K562 (cell line): Measurements from ENCODE around the gene OR4D9. TPM values are rescaled to one million over a fixed set of nuclear protein-coding genes. Genes with fewer than 3 reads are reported as not detected.

Experiments used
- ATF1 ChIP-seq, 2 experiments: fragments of 450-650 bp in 1 of 2; IDR thresholded peaks; 2 replicates each; pipeline ENCODE4 v1.6.1; 2016; ENCODE audit warnings: missing compliant biosample characterization in 1 of 2, missing genetic modification characterization in 1 of 2
- CBX1 ChIP-seq: sonication (generic); IDR thresholded peaks from 2 replicates; pipeline ENCODE4 v1.6.1; 2016; ENCODE audit warnings: antibody characterized with exemption, low read depth, mild to moderate bottlenecking
- CC2D1A ChIP-seq: fragments of 450-650 bp; IDR thresholded peaks from 2 replicates; pipeline ENCODE4 v1.6.1; 2017; ENCODE audit warnings: mild to moderate bottlenecking
- CXXC5 ChIP-seq: fragments of 250-450 bp; sonication (Bioruptor Pico); IDR thresholded peaks from 2 replicates; pipeline ENCODE4 v1.8.0; 2022; ENCODE audit warnings: inconsistent platforms, mild to moderate bottlenecking, moderate library complexity
- ETV1 ChIP-seq: fragments of 450-650 bp; conservative IDR thresholded peaks from 2 replicates; pipeline ENCODE4 v1.6.1; 2016; ENCODE audit warnings: missing genetic modification characterization, control low read depth, low read depth, missing compliant biosample characterization
- HDAC1 ChIP-seq, 2 experiments: fragments of 450-650 bp; IDR thresholded peaks; 2 replicates each; pipeline ENCODE4 v1.6.1; 2016 to 2017; ENCODE audit warnings: inconsistent platforms in 1 of 2, mild to moderate bottlenecking in 1 of 2, moderate library complexity in 1 of 2
- IRF2 ChIP-seq: sonication (generic); formaldehyde crosslinking; IDR thresholded peaks from 2 replicates; pipeline ENCODE4 v1.8.1; 2022; ENCODE audit warnings: mild to moderate bottlenecking, missing genetic modification reagents
- NCOA1 ChIP-seq: fragments of 450-650 bp; IDR thresholded peaks from 2 replicates; pipeline ENCODE4 v1.6.1; 2016; ENCODE audit warnings: low read depth
- NFE2L1 ChIP-seq: fragments of 450-650 bp; IDR thresholded peaks from 2 replicates; pipeline ENCODE4 v1.6.1; 2016; ENCODE audit warnings: missing genetic modification characterization, low read depth, mild to moderate bottlenecking, missing compliant biosample characterization, moderate library complexity, borderline replicate concordance
- STAG1 ChIP-seq: sonication (generic); formaldehyde crosslinking; IDR thresholded peaks from 2 replicates; pipeline ENCODE4 v1.5.0; 2020; ENCODE audit warnings: missing genetic modification reagents, borderline replicate concordance
- TCF7 ChIP-seq: sonication (generic); IDR thresholded peaks from 2 replicates; pipeline ENCODE4 v1.6.1; 2016; ENCODE audit warnings: antibody characterized with exemption, borderline replicate concordance
- U2AF1 ChIP-seq: fragments of 200-400 bp; formaldehyde crosslinking; optimal IDR thresholded peaks from 2 replicates; pipeline ENCODE3; 2017; ENCODE audit warnings: mild to moderate bottlenecking, low read depth, low read length, moderate library complexity
- ZFX ChIP-seq: sonication (generic); formaldehyde crosslinking; IDR thresholded peaks from 2 replicates; pipeline ENCODE4 v1.8.0; 2022; ENCODE audit warnings: mild to moderate bottlenecking, missing genetic modification reagents, moderate library complexity
- ZNF764 ChIP-seq: fragments of 250-450 bp; sonication (Bioruptor Pico); IDR thresholded peaks from 2 replicates; pipeline ENCODE4 v1.4.0; 2020; ENCODE audit warnings: low read depth, mild to moderate bottlenecking, moderate library complexity
- polyA plus RNA-seq, 8 experiments: library from polyadenylated mRNA; depleted of rRNA in 4 of 8; stranded (reverse) in 5 of 8; unstranded in 3 of 8; fragments of >200 nt; fragmentation: Nextera tagmentation in 2 of 8; fragmentation: Illumina TruSeq in 1 of 8; extraction: Ambion mirVana in 2 of 8; extraction: Trizol in 1 of 8; gene quantifications; 2 replicates each; pipeline versions ENCODE4 v1.2.1 to v1.2.3, GENCODE V29; 2011 to 2014; ENCODE audit warnings: inconsistent platforms in 1 of 8, missing spikeins in 1 of 8
- total RNA-seq, 7 experiments: library from RNA; depleted of rRNA in 6 of 7; stranded (reverse); fragments of >200 nt in 6 of 7; fragmentation: Illumina TruSeq in 2 of 7; extraction: Trizol in 2 of 7; gene quantifications; 2 replicates each; pipeline versions ENCODE4 v1.2.1 to v1.2.3, GENCODE V29; 2011 to 2021; ENCODE audit warnings: low replicate concordance in 1 of 7
- TF ChIP-seq, protein P1 (sequence below): fragments of 450-650 bp; IDR thresholded peaks from 2 replicates; pipeline ENCODE4 v1.6.1; 2016; ENCODE audit warnings: mild to moderate bottlenecking
- TF ChIP-seq, protein P2 (sequence below): fragments of 450-650 bp; IDR thresholded peaks from 2 replicates; pipeline ENCODE4 v1.6.1; 2016; ENCODE audit warnings: low read depth
- TF ChIP-seq, protein P3 (sequence below), 2 experiments: fragments of 450-650 bp; IDR thresholded peaks; 2 replicates each; pipeline ENCODE4 v1.6.1; 2016

OR4D9 gene
- total and polyA plus RNA-seq, 9 of the 15 experiments (the other 6 are each of a cell fraction or from before 2014, with no cell fraction given) = not detected

DNA sequence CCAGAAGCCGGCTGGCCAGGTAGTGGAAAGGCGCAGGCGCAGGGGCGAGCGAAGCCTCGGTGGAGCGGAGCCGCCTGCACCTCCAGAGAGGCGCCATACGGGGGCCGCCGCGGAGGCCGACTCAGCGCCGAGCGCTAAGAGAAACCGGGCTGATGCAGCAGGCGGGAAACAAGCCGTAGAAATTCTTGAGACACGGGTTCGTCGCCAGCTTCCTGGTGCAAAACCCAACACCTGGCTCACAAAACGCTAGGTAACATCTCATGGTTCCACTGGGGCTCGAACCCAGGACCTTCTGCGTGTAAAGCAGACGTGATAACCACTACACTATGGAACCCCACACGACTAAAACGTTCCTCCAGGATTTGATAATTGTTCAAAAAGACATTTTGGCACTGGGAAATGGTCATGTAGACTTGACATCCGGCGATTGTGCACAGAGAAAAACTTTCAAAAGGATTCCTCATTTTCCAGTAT, 39.1 kb downstream of the OR4D9 start (continued):
- TF ChIP-seq, protein P1, sequence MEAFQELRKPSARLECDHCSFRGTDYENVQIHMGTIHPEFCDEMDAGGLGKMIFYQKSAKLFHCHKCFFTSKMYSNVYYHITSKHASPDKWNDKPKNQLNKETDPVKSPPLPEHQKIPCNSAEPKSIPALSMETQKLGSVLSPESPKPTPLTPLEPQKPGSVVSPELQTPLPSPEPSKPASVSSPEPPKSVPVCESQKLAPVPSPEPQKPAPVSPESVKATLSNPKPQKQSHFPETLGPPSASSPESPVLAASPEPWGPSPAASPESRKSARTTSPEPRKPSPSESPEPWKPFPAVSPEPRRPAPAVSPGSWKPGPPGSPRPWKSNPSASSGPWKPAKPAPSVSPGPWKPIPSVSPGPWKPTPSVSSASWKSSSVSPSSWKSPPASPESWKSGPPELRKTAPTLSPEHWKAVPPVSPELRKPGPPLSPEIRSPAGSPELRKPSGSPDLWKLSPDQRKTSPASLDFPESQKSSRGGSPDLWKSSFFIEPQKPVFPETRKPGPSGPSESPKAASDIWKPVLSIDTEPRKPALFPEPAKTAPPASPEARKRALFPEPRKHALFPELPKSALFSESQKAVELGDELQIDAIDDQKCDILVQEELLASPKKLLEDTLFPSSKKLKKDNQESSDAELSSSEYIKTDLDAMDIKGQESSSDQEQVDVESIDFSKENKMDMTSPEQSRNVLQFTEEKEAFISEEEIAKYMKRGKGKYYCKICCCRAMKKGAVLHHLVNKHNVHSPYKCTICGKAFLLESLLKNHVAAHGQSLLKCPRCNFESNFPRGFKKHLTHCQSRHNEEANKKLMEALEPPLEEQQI = peak; percentile 83
- TF ChIP-seq, protein P2, sequence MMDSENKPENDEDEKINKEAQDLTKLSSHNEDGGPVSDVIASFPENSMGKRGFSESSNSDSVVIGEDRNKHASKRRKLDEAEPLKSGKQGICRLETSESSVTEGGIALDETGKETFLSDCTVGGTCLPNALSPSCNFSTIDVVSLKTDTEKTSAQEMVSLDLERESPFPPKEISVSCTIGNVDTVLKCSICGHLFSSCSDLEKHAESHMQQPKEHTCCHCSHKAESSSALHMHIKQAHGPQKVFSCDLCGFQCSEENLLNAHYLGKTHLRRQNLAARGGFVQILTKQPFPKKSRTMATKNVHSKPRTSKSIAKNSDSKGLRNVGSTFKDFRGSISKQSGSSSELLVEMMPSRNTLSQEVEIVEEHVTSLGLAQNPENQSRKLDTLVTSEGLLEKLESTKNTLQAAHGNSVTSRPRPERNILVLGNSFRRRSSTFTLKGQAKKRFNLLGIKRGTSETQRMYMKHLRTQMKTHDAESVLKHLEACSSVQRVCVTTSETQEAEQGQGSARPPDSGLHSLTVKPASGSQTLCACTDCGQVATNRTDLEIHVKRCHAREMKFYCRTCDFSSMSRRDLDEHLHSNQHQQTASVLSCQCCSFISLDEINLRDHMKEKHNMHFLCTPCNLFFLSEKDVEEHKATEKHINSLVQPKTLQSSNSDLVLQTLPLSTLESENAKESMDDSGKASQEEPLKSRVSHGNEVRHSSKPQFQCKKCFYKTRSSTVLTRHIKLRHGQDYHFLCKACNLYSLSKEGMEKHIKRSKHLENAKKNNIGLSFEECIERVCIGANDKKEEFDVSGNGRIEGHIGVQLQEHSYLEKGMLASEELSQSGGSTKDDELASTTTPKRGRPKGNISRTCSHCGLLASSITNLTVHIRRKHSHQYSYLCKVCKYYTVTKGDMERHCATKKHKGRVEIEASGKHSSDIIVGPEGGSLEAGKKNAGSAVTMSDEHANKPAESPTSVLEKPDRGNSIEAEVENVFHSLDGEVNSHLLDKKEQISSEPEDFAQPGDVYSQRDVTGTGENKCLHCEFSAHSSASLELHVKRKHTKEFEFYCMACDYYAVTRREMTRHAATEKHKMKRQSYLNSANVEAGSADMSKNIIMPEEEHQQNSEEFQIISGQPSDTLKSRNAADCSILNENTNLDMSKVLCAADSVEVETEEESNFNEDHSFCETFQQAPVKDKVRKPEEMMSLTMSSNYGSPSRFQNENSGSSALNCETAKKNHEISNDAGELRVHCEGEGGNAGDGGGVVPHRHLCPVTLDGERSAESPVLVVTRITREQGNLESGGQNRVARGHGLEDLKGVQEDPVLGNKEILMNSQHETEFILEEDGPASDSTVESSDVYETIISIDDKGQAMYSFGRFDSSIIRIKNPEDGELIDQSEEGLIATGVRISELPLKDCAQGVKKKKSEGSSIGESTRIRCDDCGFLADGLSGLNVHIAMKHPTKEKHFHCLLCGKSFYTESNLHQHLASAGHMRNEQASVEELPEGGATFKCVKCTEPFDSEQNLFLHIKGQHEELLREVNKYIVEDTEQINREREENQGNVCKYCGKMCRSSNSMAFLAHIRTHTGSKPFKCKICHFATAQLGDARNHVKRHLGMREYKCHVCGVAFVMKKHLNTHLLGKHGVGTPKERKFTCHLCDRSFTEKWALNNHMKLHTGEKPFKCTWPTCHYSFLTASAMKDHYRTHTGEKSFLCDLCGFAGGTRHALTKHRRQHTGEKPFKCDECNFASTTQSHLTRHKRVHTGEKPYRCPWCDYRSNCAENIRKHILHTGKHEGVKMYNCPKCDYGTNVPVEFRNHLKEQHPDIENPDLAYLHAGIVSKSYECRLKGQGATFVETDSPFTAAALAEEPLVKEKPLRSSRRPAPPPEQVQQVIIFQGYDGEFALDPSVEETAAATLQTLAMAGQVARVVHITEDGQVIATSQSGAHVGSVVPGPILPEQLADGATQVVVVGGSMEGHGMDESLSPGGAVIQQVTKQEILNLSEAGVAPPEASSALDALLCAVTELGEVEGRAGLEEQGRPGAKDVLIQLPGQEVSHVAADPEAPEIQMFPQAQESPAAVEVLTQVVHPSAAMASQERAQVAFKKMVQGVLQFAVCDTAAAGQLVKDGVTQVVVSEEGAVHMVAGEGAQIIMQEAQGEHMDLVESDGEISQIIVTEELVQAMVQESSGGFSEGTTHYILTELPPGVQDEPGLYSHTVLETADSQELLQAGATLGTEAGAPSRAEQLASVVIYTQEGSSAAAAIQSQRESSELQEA = peak; percentile 81
- no peak for TF ChIP-seq STAG1 (CRISPR knock-in tag)
- TF ChIP-seq, protein P3, sequence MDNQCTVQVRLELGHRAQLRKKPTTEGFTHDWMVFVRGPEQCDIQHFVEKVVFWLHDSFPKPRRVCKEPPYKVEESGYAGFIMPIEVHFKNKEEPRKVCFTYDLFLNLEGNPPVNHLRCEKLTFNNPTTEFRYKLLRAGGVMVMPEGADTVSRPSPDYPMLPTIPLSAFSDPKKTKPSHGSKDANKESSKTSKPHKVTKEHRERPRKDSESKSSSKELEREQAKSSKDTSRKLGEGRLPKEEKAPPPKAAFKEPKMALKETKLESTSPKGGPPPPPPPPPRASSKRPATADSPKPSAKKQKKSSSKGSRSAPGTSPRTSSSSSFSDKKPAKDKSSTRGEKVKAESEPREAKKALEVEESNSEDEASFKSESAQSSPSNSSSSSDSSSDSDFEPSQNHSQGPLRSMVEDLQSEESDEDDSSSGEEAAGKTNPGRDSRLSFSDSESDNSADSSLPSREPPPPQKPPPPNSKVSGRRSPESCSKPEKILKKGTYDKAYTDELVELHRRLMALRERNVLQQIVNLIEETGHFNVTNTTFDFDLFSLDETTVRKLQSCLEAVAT (IDR thresholded peaks at IDR 0.05) = peak; percentile 47 to 60; a peak in 3 of 4 replicates
- TF ChIP-seq ZNF764 (CRISPR knock-in tag) = no peak; the same call in 1 of the 2 replicates
- peak; percentile 18; the same call in 1 of the 2 replicates for TF ChIP-seq NCOA1
- peak; percentile 80 for TF ChIP-seq CXXC5 (CRISPR knock-in tag)
- peak; percentile 34 to 79 for TF ChIP-seq HDAC1 (IDR thresholded peaks at IDR 0.05)
- no peak for TF ChIP-seq NFE2L1 (tag)
- 0 out of 2 replicates have a peak, but pooled peaks have one; percentile 32 for TF ChIP-seq CBX1
- TF ChIP-seq U2AF1 = no peak
- TF ChIP-seq TCF7 = no peak
- TF ChIP-seq ATF1 (CRISPR knock-in tag; IDR thresholded peaks at IDR 0.05) = no peak
- TF ChIP-seq ATF1 (tag; IDR thresholded peaks at IDR 0.05) = no peak
- TF ChIP-seq CC2D1A = peak; percentile 32; the same call in 1 of the 2 replicates
- no peak for TF ChIP-seq IRF2 (CRISPR knock-in tag)
- peak; percentile 81 for TF ChIP-seq ETV1
- TF ChIP-seq ZFX = peak; percentile 76
